OCI-LY1 (cell line): Measurements from ENCODE around the gene FBXL17.

Experiments used
- EZH2 ChIP-seq: fragments of 200-600 bp; sonication (generic), shearing (Covaris generic); IDR thresholded peaks from 2 replicates; pipeline ENCODE4 v1.8.0; 2017; ENCODE audit warnings: borderline replicate concordance, mixed run types, mild to moderate bottlenecking, antibody characterized with exemption, low read length, moderate library complexity, mixed read lengths
- TF ChIP-seq, protein P1 (sequence below): fragments of 200-600 bp; sonication (generic), shearing (Covaris generic); IDR thresholded peaks from 2 replicates; pipeline ENCODE4 v1.5.1; 2017; ENCODE audit warnings: mild to moderate bottlenecking, antibody characterized with exemption, low read length, moderate library complexity, mixed read lengths

DNA sequence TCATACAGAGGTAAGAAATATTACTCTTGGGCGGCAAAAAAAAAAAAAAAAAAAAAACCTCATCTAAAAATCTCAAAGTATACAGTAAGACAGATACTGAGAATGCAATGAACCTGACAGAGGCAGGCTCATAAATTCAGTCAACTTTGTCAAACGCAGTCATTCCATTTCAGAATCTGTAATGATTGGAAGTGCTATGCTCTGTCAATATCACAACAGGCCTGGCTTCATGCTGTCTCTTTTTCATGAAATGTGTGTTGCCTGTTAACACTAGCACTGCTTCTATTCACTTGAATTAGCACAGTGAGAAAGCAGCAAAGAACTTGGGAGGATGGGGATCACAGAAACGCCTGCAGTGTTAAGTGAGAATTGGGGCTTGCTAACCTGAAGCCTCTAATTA is 510.9 kb downstream of the FBXL17 start:
- TF ChIP-seq, protein P1, sequence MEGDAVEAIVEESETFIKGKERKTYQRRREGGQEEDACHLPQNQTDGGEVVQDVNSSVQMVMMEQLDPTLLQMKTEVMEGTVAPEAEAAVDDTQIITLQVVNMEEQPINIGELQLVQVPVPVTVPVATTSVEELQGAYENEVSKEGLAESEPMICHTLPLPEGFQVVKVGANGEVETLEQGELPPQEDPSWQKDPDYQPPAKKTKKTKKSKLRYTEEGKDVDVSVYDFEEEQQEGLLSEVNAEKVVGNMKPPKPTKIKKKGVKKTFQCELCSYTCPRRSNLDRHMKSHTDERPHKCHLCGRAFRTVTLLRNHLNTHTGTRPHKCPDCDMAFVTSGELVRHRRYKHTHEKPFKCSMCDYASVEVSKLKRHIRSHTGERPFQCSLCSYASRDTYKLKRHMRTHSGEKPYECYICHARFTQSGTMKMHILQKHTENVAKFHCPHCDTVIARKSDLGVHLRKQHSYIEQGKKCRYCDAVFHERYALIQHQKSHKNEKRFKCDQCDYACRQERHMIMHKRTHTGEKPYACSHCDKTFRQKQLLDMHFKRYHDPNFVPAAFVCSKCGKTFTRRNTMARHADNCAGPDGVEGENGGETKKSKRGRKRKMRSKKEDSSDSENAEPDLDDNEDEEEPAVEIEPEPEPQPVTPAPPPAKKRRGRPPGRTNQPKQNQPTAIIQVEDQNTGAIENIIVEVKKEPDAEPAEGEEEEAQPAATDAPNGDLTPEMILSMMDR, result no peak
- TF ChIP-seq EZH2, result no peak
